ENCODE results near the gene SGK1. TPM values are rescaled to one million over a fixed set of nuclear protein-coding genes. Genes with fewer than 3 reads are reported as not detected.

SGK1 gene
- total and polyA plus RNA-seq, 10 of the 15 experiments (the other 5 are each of a cell fraction or from before 2014, with no cell fraction given): 0.62 to 5.1 (median 2.9) TPM

DNA sequence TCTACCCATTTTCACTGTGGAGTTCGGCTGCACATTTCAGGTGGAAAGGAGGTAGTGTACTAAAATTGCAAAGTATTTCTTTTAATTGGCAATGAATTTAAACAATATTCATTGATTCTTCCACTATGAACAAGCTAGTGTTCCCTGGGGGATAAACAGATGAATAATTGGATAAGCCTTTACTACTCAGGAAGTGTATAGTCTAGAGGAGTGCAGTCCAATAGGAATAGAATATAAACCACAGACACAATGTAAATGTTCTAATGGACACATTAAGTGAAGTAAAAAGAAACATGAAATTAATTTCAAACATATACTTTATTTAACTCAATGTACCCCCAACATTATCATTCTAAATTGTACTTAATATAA, 28.7 kb downstream of the SGK1 start:
- Histone ChIP-seq H3K27ac (ENCODE audit: control insufficient read depth, insufficient read depth) (0 out of 2 replicates have a peak overlapping the region, but pooled peaks have one; percentile 73), H4K20me1 (ENCODE audit: control insufficient read depth, insufficient read depth) (no peaks in the 10 kb centered on the region), H2AFZ (ENCODE audit: control insufficient read depth, low read depth, low read length) (no peak overlapping the region), H3K4me1 (ENCODE audit: control insufficient read depth, insufficient read depth, low read length) (peaks cover 15% of the 10 kb centered on the region), H3K27me3 (replicated peaks in 1 of 2; ENCODE audit: control insufficient read depth in 2 of 2, insufficient read depth in 2 of 2, low read length in 1 of 2) (no peaks in the 10 kb centered on the region), H3K79me2 (ENCODE audit: control insufficient read depth, insufficient read depth, low read length) (no peaks in the 10 kb centered on the region), H3K4me2 (ENCODE audit: control insufficient read depth, insufficient read depth) (0 out of 2 replicates have a peak overlapping the region, but pooled peaks have one; percentile 42), H3K9me3 (replicated peaks; ENCODE audit: control insufficient read depth, insufficient read depth, low read length) (no peaks in the 10 kb centered on the region; the same call in 2 of the 3 replicates), H3K4me3 (no peak overlapping the region), H3K9ac (ENCODE audit: control insufficient read depth, insufficient read depth, low read length) (no peak overlapping the region), H3K36me3 (ENCODE audit: control insufficient read depth in 2 of 2, insufficient read depth in 2 of 2, low read length in 1 of 2) (no peaks in the 10 kb centered on the region)
- SMC1A ChIA-PET (ENCODE audit: uncharacterized antibody, unreplicated experiment): interaction anchor here (0.7 to 1.3 kb wide), 3 partner anchors 15 to 106 kb away, joined by 3 to 4 read pairs (median 4); no protein-coding TSS in a partner anchor
- DNase-seq (ENCODE audit: low read depth, low spot score): no peak
- 39% methylated on average over 1 of the region's 1 CpG for WGBS (ENCODE audit: insufficient coverage, insufficient replicate concordance, low lambda C conversion rate, missing lambda C conversion rate)
- POLR2A ChIA-PET: no interaction called here
- intact Hi-C loops (cut with micrococcal nuclease; ENCODE audit: unreplicated experiment) (no loop called here), in situ Hi-C loops (cut with MboI) (no loop called here)
- RAD21 ChIA-PET (ENCODE audit: unreplicated experiment): interaction anchor here (1.3 kb wide), 1 partner anchor 16 kb away, joined by 3 read pairs; no protein-coding TSS in a partner anchor
- CTCF ChIA-PET: interaction anchor here (1.5 kb wide), 1 partner anchor 25 kb away, joined by 5 read pairs; no protein-coding TSS in a partner anchor
- ATAC-seq: no peak; the same call in 2 of the 3 replicates
- no peak for FAIRE-seq
- BruUV-seq (replicated peaks): no TSS peak
- TF ChIP-seq POLR2AphosphoS5 (IDR thresholded peaks at IDR 0.05; ENCODE audit: low read length) (no peak), CEBPB (IDR thresholded peaks at IDR 0.05; ENCODE audit: borderline replicate concordance in 1 of 2, low read depth in 2 of 2, low read length in 2 of 2) (no peak), SIN3A (IDR thresholded peaks at IDR 0.05; ENCODE audit: low read depth, low read length) (no peak), FOS (IDR thresholded peaks at IDR 0.05; ENCODE audit: borderline replicate concordance, extremely low read depth, insufficient read length) (no peak), IKZF2 (IDR thresholded peaks at IDR 0.05) (no peak), BMI1 (IDR thresholded peaks at IDR 0.05; ENCODE audit: borderline replicate concordance) (no peak), TCF7 (IDR thresholded peaks at IDR 0.05; ENCODE audit: borderline replicate concordance) (no peak), CHD1 (IDR thresholded peaks at IDR 0.05; ENCODE audit: low read depth, low read length) (no peak), BRCA1 (IDR thresholded peaks at IDR 0.05; ENCODE audit: low read depth, low read length) (no peak), BCL11A (IDR thresholded peaks at IDR 0.05; ENCODE audit: low read depth, low read length) (no peak), HDAC6 (IDR thresholded peaks at IDR 0.05; ENCODE audit: unreplicated experiment) (no peak), CHD2 (IDR thresholded peaks at IDR 0.05; ENCODE audit: borderline replicate concordance, low read depth, low read length) (no peak)
- TF ChIP-seq, protein P1, sequence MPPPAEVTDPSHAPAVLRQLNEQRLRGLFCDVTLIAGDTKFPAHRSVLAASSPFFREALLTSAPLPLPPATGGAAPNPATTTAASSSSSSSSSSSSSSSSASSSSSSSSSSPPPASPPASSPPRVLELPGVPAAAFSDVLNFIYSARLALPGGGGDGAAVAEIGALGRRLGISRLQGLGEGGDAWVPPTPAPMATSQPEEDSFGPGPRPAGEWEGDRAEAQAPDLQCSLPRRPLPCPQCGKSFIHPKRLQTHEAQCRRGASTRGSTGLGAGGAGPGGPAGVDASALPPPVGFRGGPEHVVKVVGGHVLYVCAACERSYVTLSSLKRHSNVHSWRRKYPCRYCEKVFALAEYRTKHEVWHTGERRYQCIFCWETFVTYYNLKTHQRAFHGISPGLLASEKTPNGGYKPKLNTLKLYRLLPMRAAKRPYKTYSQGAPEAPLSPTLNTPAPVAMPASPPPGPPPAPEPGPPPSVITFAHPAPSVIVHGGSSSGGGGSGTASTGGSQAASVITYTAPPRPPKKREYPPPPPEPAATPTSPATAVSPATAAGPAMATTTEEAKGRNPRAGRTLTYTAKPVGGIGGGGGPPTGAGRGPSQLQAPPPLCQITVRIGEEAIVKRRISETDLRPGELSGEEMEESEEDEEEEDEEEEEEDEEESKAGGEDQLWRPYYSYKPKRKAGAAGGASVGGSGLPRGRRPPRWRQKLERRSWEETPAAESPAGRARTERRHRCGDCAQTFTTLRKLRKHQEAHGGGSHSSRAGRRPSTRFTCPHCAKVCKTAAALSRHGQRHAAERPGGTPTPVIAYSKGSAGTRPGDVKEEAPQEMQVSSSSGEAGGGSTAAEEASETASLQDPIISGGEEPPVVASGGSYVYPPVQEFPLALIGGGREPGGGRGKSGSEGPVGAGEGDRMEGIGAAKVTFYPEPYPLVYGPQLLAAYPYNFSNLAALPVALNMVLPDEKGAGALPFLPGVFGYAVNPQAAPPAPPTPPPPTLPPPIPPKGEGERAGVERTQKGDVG (CRISPR knock-in tag; IDR thresholded peaks at IDR 0.05): no peak
- TF ChIP-seq, protein P2, sequence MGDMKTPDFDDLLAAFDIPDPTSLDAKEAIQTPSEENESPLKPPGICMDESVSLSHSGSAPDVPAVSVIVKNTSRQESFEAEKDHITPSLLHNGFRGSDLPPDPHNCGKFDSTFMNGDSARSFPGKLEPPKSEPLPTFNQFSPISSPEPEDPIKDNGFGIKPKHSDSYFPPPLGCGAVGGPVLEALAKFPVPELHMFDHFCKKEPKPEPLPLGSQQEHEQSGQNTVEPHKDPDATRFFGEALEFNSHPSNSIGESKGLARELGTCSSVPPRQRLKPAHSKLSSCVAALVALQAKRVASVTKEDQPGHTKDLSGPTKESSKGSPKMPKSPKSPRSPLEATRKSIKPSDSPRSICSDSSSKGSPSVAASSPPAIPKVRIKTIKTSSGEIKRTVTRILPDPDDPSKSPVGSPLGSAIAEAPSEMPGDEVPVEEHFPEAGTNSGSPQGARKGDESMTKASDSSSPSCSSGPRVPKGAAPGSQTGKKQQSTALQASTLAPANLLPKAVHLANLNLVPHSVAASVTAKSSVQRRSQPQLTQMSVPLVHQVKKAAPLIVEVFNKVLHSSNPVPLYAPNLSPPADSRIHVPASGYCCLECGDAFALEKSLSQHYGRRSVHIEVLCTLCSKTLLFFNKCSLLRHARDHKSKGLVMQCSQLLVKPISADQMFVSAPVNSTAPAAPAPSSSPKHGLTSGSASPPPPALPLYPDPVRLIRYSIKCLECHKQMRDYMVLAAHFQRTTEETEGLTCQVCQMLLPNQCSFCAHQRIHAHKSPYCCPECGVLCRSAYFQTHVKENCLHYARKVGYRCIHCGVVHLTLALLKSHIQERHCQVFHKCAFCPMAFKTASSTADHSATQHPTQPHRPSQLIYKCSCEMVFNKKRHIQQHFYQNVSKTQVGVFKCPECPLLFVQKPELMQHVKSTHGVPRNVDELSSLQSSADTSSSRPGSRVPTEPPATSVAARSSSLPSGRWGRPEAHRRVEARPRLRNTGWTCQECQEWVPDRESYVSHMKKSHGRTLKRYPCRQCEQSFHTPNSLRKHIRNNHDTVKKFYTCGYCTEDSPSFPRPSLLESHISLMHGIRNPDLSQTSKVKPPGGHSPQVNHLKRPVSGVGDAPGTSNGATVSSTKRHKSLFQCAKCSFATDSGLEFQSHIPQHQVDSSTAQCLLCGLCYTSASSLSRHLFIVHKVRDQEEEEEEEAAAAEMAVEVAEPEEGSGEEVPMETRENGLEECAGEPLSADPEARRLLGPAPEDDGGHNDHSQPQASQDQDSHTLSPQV (IDR thresholded peaks at IDR 0.05): no peak
